ENCODE measurements around the gene FAM72B.
"Not testable (repeated sequence)": the region's sequence is repeated elsewhere in the genome, so short reads cannot be mapped to it uniquely, and the experiment has no call there.

GRCh38 chr1:121183867-121184266, 273 bp downstream of the FAM72B start:
- TF ChIP-seq, protein P1, sequence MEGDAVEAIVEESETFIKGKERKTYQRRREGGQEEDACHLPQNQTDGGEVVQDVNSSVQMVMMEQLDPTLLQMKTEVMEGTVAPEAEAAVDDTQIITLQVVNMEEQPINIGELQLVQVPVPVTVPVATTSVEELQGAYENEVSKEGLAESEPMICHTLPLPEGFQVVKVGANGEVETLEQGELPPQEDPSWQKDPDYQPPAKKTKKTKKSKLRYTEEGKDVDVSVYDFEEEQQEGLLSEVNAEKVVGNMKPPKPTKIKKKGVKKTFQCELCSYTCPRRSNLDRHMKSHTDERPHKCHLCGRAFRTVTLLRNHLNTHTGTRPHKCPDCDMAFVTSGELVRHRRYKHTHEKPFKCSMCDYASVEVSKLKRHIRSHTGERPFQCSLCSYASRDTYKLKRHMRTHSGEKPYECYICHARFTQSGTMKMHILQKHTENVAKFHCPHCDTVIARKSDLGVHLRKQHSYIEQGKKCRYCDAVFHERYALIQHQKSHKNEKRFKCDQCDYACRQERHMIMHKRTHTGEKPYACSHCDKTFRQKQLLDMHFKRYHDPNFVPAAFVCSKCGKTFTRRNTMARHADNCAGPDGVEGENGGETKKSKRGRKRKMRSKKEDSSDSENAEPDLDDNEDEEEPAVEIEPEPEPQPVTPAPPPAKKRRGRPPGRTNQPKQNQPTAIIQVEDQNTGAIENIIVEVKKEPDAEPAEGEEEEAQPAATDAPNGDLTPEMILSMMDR (IDR thresholded peaks at IDR 0.05), result not testable (repeated sequence)
- TF ChIP-seq ZNF416 (CRISPR knock-in tag; IDR thresholded peaks at IDR 0.05); CBFB (CRISPR knock-in tag; IDR thresholded peaks at IDR 0.05; ENCODE audit: low read depth); TCF7 (CRISPR knock-in tag; IDR thresholded peaks at IDR 0.05; ENCODE audit: low read depth); NR2C2 (CRISPR knock-in tag; IDR thresholded peaks at IDR 0.05): not testable (repeated sequence)
- TF ChIP-seq, protein P2, sequence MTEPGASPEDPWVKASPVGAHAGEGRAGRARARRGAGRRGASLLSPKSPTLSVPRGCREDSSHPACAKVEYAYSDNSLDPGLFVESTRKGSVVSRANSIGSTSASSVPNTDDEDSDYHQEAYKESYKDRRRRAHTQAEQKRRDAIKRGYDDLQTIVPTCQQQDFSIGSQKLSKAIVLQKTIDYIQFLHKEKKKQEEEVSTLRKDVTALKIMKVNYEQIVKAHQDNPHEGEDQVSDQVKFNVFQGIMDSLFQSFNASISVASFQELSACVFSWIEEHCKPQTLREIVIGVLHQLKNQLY (CRISPR knock-in tag; IDR thresholded peaks at IDR 0.05), result not testable (repeated sequence)
